Activated CD4-positive, alpha-beta T cell treated with anti-CD3 and anti-CD28 coated beads for 36 hours (primary cell): ENCODE results near the gene MEGF9. TPM values are rescaled to one million over a fixed set of nuclear protein-coding genes. Genes with fewer than 3 reads are reported as not detected.

Source experiments
- ATAC-seq: fragments of 200-7000 bp; cut with Tn5 transposase; one replicate; pipeline ENCODE4 v1.10.0; 2021; ENCODE audit warnings: mild to moderate bottlenecking, moderate library complexity
- CTCF ChIA-PET: fragments of 350-600 bp; sonication (Branson Sonifier 250); formaldehyde crosslinking; loops from one replicate; lab custom pipeline; 2021; ENCODE audit warnings: antibody characterized with exemption; lab: Charles Lee
- POLR2A ChIA-PET: fragments of 350-600 bp; sonication (Branson Sonifier 250); formaldehyde crosslinking; loops from one replicate; lab custom pipeline; 2021; ENCODE audit warnings: antibody characterized with exemption, inconsistent platforms; lab: Charles Lee
- DNase-seq: peaks from one replicate; pipeline ENCODE4 v3.0.0-alpha.2; 2020
- H3K27ac Mint-ChIP-seq: one replicate; pipeline ENCODE4 v1.8.0; 2021; ENCODE audit warnings: mixed read lengths
- H3K27me3 Mint-ChIP-seq: one replicate; pipeline ENCODE4 v1.8.0; 2021; ENCODE audit warnings: mixed read lengths
- H3K36me3 Mint-ChIP-seq: one replicate; pipeline ENCODE4 v1.8.0; 2021; ENCODE audit warnings: low read depth, mixed read lengths
- H3K4me1 Mint-ChIP-seq: one replicate; pipeline ENCODE4 v1.8.0; 2021; ENCODE audit warnings: mixed read lengths
- H3K4me3 Mint-ChIP-seq: one replicate; pipeline ENCODE4 v1.8.0; 2021; ENCODE audit warnings: mild to moderate bottlenecking, moderate library complexity, mixed read lengths
- H3K9me3 Mint-ChIP-seq: one replicate; pipeline ENCODE4 v1.8.0; 2021; ENCODE audit warnings: low read depth, mixed read lengths
- intact Hi-C, 2 experiments: fragments of 100-400 bp; cut with DNase I in 1 of 2; cut with micrococcal nuclease in 1 of 2; formaldehyde crosslinking; loops; one replicate each; pipeline versions ENCODE4 v1.14.2 to v1.15.1; 2022 to 2024; cut with DNase I, micrococcal nuclease
- total RNA-seq, 2 experiments: library from RNA; stranded (reverse); gene quantifications; one replicate each; pipeline ENCODE4 v1.2.3, GENCODE V29; 2021

Gene MEGF9
- total RNA-seq, 2 experiments from 2014 or later: 3.3 to 3.6 TPM

DNA sequence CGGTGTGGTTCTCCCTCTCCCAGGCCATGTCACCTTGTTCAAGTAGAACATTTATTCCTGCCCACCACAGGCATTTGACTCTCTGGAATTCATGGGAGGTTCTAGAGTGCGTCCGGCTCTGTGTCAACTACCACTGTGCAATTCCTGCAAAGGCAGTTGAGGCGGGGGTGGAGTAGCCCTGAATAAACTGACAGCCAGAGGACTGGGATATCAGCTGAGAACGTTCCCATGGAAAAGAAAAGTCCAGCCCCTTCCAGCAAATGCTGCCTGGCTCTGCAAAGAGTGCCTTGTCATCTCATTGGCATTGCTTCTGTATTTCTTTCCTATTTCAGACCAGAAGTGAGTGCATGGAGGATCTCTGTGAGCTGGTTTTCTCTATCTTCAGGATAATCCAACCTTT lies 18.9 kb upstream of the MEGF9 start:
- Mint-ChIP-seq H3K4me1 (peaks cover 4% of the 10 kb centered on the region), H3K27ac (no peak overlapping the region), H3K9me3 (no peaks in the 10 kb centered on the region), H3K27me3 (no peaks in the 10 kb centered on the region), H3K36me3 (no peaks in the 10 kb centered on the region), H3K4me3 (no peak overlapping the region)
- ATAC-seq (no peak), DNase-seq (no peak)
- ChIA-PET CTCF (interaction anchor here (0.6 kb wide), 1 partner anchor 53 kb away, joined by 3 read pairs; no protein-coding TSS in a partner anchor), POLR2A (no interaction called here)
- intact Hi-C loops: no loop called here

- no peak for DNase-seq
- H3K4me1 Mint-ChIP-seq: peaks cover 11% of the 10 kb centered on the region
- ChIA-PET CTCF (interaction anchor here (0.5 to 2.4 kb wide), 7 partner anchors 11 to 332 kb away, joined by 3 to 14 read pairs (median 4); partner anchors contain the start of gene MEGF9), POLR2A (interaction anchor here (0.6 kb wide), 1 partner anchor 20 kb away, joined by 7 read pairs; no protein-coding TSS in a partner anchor)
- no peaks in the 10 kb centered on the region for H3K36me3 Mint-ChIP-seq
- no peak overlapping the region for H3K4me3 Mint-ChIP-seq
- intact Hi-C loops: no loop called here
- H3K9me3 Mint-ChIP-seq: no peaks in the 10 kb centered on the region
- ATAC-seq: no peak
- H3K27ac Mint-ChIP-seq: no peak overlapping the region
- H3K27me3 Mint-ChIP-seq: no peaks in the 10 kb centered on the region
These were observed 16.6 kb upstream of the MEGF9 start for GRCh38 chr9:120730654-120731514.

GRCh38 chr9:120729791-120730241 lies 15.5 kb upstream of the MEGF9 start:
- POLR2A ChIA-PET: no interaction called here
- no peaks in the 10 kb centered on the region for H3K9me3 Mint-ChIP-seq
- DNase-seq (no peak), ATAC-seq (no peak)
- intact Hi-C loops: no loop called here
- H3K4me3 Mint-ChIP-seq: no peak overlapping the region
- CTCF ChIA-PET: interaction anchor here (0.6 to 2.4 kb wide), 8 partner anchors 12 to 333 kb away, joined by 3 to 14 read pairs (median 4); partner anchors contain the start of gene MEGF9
- H3K27me3 Mint-ChIP-seq: no peaks in the 10 kb centered on the region
- no peak overlapping the region for H3K27ac Mint-ChIP-seq
- no peaks in the 10 kb centered on the region for H3K36me3 Mint-ChIP-seq
- peaks cover 11% of the 10 kb centered on the region for H3K4me1 Mint-ChIP-seq

GRCh38 chr9:120726484-120726883 lies 12.2 kb upstream of the MEGF9 start:
- no peak overlapping the region for H3K4me3 Mint-ChIP-seq
- ATAC-seq: peak; percentile 87
- no peak overlapping the region for H3K27ac Mint-ChIP-seq
- no peaks in the 10 kb centered on the region for H3K36me3 Mint-ChIP-seq
- POLR2A ChIA-PET: no interaction called here
- intact Hi-C loops: no loop called here
- H3K27me3 Mint-ChIP-seq: no peaks in the 10 kb centered on the region
- H3K4me1 Mint-ChIP-seq: peaks cover 11% of the 10 kb centered on the region
- DNase-seq: no peak
- H3K9me3 Mint-ChIP-seq: no peaks in the 10 kb centered on the region
- CTCF ChIA-PET: interaction anchor here (0.9 to 1.1 kb wide), 3 partner anchors 12 to 48 kb away, joined by 3 read pairs; partner anchors contain the start of gene MEGF9

DNA sequence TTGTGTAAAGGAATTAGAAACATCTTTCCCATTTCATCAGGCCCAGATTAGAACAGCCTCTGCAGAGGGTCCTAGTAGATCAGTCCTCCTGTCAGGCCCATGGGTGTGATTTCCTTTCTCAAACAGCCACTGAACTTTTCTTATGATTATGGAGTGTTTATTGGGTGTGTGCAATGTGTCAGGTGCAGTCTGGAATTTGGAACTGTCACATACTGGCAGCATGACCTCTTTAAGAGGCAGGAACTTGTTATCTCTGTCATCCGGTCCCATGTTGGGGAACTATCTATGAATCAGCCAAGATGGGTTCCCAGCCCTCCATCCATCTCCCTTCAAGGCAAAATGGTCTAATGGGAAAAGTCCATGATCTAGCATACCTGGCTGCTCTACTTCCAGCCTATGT lies 11.6 kb upstream of the MEGF9 start:
- DNase-seq: no peak
- no peak overlapping the region for H3K4me3 Mint-ChIP-seq
- no peak overlapping the region for H3K27ac Mint-ChIP-seq
- H3K9me3 Mint-ChIP-seq: no peaks in the 10 kb centered on the region
- peaks cover 11% of the 10 kb centered on the region for H3K4me1 Mint-ChIP-seq
- ChIA-PET POLR2A (no interaction called here), CTCF (interaction anchor here (0.9 kb wide), 1 partner anchor 48 kb away, joined by 3 read pairs; no protein-coding TSS in a partner anchor)
- intact Hi-C loops: no loop called here
- no peak for ATAC-seq
- H3K27me3 Mint-ChIP-seq: no peaks in the 10 kb centered on the region
- no peaks in the 10 kb centered on the region for H3K36me3 Mint-ChIP-seq

DNA sequence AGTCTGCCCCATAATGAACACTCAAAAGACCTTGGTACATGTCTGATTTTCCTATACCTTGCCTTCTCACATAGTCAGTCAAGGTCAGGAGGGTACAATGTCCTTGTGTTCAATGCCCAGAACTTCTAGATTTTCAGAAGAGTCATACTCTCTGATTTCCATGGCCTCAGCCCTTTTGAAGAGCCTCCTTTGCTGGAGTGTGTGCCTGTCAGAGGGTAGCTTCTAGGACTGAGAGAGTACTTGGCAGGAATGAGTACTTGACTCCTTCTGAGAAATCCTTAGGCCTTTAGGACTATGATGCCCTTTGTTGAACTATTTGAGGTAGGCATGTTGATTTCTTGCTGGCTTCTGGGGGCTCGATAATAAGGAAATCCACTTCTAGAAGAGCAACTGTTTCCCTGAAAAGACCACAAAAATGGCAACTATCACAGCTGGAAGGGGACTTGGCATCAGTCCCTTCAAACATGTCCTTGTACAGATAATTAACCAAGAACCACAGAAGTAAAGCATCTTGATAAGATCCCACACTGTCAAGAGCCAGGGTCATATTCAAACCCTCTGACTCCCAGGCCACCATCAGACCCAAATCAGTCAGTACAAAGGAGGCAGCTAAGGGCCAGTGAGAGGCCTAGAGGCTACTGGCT lies 10.6 kb upstream of the MEGF9 start:
- CTCF ChIA-PET: interaction anchor here (0.7 kb wide), 1 partner anchor 499 kb away, joined by 3 read pairs; no protein-coding TSS in a partner anchor
- no peak overlapping the region for H3K4me3 Mint-ChIP-seq
- intact Hi-C loops: no loop called here
- H3K9me3 Mint-ChIP-seq: no peaks in the 10 kb centered on the region
- DNase-seq (no peak), ATAC-seq (no peak)
- no peaks in the 10 kb centered on the region for H3K36me3 Mint-ChIP-seq
- H3K4me1 Mint-ChIP-seq: peaks cover 11% of the 10 kb centered on the region
- H3K27me3 Mint-ChIP-seq: no peaks in the 10 kb centered on the region
- POLR2A ChIA-PET: no interaction called here
- H3K27ac Mint-ChIP-seq: no peak overlapping the region

DNA sequence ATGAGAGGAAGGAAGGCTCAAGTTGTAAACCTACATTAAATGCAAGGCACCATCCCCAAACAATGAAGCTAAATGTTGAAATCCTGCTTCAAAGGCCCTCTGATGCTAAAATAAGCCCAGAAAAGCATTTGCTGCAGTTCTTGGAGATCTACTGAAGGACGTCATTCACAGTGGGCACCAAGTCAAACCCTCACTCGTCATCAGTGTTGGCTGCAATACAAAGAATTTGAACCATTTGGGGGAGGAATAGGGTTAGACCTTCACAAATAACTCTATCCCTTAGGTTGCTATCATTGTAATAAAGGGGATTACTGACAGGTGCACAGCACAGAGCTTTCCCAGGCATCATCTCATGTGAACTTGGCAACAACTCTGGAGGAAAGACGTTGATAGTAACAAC lies 9.3 kb upstream of the MEGF9 start:
- Mint-ChIP-seq H3K4me3 (no peak overlapping the region), H3K4me1 (peaks cover 8% of the 10 kb centered on the region), H3K27me3 (no peaks in the 10 kb centered on the region), H3K9me3 (no peaks in the 10 kb centered on the region), H3K27ac (no peak overlapping the region), H3K36me3 (no peaks in the 10 kb centered on the region)
- no peak for ATAC-seq
- ChIA-PET POLR2A (interaction anchor here (0.6 kb wide), 1 partner anchor 14 kb away, joined by 8 read pairs; no protein-coding TSS in a partner anchor), CTCF (interaction anchor here (0.7 kb wide), 1 partner anchor 24 kb away, joined by 3 read pairs; no protein-coding TSS in a partner anchor)
- DNase-seq: no peak
- intact Hi-C loops: no loop called here

DNA sequence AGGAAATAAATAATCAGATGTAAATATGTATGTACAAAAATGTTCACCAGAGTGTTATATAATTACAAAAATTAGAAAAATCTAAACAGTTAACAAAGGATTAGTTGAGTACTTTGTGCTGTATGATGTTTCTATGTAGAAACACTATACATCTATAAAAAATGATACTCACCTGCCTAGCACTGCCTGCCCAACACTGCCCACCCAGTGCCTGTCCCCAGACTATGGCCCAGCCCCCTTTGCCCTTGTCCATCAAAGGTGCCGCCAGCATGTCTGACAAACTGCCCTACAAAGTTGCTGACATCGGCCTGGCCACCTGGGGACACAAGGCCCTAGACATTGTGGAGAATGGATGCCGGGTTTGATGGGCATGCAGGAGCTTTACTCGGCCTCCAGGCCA lies 6.1 kb upstream of the MEGF9 start:
- H3K9me3 Mint-ChIP-seq: no peaks in the 10 kb centered on the region

GRCh38 chr9:120718316-120718715 lies 4.0 kb upstream of the MEGF9 start:
- Mint-ChIP-seq H3K36me3 (no peaks in the 10 kb centered on the region), H3K9me3 (no peaks in the 10 kb centered on the region), H3K27ac (no peak overlapping the region), H3K27me3 (no peaks in the 10 kb centered on the region), H3K4me1 (peaks cover 4% of the 10 kb centered on the region), H3K4me3 (no peak overlapping the region)
- intact Hi-C loops: no loop called here
- DNase-seq (no peak), ATAC-seq (no peak)
- CTCF ChIA-PET: interaction anchor here (0.7 kb wide), 1 partner anchor 12 kb away, joined by 3 read pairs; no protein-coding TSS in a partner anchor
- POLR2A ChIA-PET: no interaction called here

More for the DNA sequence above, 6.1 kb upstream of the MEGF9 start:
- ChIA-PET POLR2A (no interaction called here), CTCF (no interaction called here)
- Mint-ChIP-seq H3K36me3 (no peaks in the 10 kb centered on the region), H3K4me1 (peaks cover 2% of the 10 kb centered on the region), H3K27ac (no peak overlapping the region), H3K27me3 (no peaks in the 10 kb centered on the region), H3K4me3 (no peak overlapping the region)
- DNase-seq (no peak), ATAC-seq (no peak)
- intact Hi-C loops: no loop called here

DNA sequence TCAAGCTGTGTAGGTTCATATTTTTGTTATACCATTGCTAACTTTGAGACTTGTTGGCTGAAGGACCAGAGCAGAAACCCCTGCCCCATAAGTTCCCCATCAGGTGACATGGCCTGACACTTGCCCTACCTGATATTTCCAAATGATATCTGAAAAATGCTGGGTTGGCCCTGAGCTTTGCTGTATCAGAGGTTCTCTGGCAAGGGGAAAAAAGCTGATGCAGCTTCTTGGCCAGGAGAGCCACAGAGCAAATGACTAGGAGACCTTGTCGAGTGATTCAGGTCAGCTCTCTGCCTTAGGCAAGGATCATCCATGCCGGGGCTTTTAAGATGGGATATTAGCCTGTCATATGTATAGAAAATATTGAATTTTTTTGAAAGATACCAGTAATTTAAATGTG lies 2.9 kb upstream of the MEGF9 start:
- Mint-ChIP-seq H3K9me3 (no peaks in the 10 kb centered on the region), H3K36me3 (no peaks in the 10 kb centered on the region), H3K4me3 (no peak overlapping the region), H3K27me3 (no peaks in the 10 kb centered on the region), H3K4me1 (peaks cover 15% of the 10 kb centered on the region), H3K27ac (no peak overlapping the region)
- CTCF ChIA-PET: interaction anchor here (0.6 to 0.8 kb wide), 4 partner anchors 13 to 242 kb away, joined by 3 to 5 read pairs (median 3); no protein-coding TSS in a partner anchor
- POLR2A ChIA-PET: no interaction called here
- ATAC-seq: no peak
- intact Hi-C loops: no loop called here
- no peak for DNase-seq

DNA sequence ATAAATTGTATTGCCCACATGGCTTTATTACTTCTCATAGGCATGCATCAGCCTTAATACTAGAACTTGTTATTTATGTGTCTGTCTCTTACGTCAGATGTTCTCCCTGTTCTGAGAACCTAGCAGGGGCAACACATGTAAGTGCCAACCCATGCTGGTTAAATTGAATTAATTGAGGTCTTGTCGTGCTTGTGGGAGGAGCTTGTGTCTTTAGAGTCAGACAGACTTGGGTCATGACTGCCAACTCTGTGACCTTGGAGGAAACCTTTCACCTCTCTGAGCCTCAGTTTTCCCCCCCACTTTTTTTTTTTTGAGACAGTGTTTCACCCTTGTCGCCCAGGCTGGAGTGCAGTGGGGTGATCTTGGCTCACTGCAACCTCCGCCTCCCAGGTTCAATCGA lies 2.2 kb upstream of the MEGF9 start:
- intact Hi-C loops: no loop called here
- no peaks in the 10 kb centered on the region for H3K27me3 Mint-ChIP-seq
- DNase-seq: no peak
- H3K4me3 Mint-ChIP-seq: no peak overlapping the region
- H3K36me3 Mint-ChIP-seq: no peaks in the 10 kb centered on the region
- H3K4me1 Mint-ChIP-seq: peaks cover 21% of the 10 kb centered on the region
- ChIA-PET POLR2A (no interaction called here), CTCF (interaction anchor here (0.7 kb wide), 2 partner anchors 82 to 242 kb away, joined by 3 read pairs; no protein-coding TSS in a partner anchor)
- no peak for ATAC-seq
- H3K9me3 Mint-ChIP-seq: no peaks in the 10 kb centered on the region
- no peak overlapping the region for H3K27ac Mint-ChIP-seq
